ENCODE data around the gene NR3C2.

Gene NR3C2

DNA sequence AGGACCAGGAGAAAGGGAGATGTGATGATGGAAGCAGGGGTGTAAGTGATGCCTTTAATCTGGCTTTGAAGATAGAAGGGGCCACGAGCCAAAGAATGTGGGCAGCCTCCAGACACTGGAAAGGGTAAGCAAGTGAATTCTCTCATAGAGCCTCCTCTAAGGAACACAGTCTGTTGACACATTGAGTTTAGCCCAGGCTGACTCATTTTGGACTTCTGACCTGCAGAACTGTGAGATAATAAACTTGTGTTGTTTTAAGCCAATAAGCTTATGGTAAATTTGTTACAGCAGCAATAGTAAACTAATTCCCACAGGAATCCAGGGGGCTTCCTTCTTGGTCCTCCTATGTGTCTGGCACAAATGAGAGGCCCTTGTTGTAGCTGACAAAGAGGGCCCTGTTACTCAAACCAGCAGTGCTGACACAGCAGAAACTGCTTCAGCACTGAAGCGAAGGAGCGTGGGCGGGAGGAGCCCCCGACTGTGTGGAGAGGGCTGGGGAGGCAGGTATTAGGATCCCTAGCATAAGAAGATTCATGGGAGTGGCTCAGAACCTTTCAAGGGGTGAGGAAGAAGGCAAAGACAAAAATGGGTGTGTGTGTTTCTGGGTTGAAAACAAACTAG lies 268.7 kb downstream of the NR3C2 start:
- ATAC-seq = no peak
- TF ChIP-seq, protein P1, sequence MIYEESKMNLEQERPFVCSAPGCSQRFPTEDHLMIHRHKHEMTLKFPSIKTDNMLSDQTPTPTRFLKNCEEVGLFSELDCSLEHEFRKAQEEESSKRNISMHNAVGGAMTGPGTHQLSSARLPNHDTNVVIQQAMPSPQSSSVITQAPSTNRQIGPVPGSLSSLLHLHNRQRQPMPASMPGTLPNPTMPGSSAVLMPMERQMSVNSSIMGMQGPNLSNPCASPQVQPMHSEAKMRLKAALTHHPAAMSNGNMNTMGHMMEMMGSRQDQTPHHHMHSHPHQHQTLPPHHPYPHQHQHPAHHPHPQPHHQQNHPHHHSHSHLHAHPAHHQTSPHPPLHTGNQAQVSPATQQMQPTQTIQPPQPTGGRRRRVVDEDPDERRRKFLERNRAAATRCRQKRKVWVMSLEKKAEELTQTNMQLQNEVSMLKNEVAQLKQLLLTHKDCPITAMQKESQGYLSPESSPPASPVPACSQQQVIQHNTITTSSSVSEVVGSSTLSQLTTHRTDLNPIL (CRISPR knock-in tag; IDR thresholded peaks at IDR 0.05; ENCODE audit: low read depth) = no peak
- TF ChIP-seq CSDC2 (CRISPR knock-in tag; IDR thresholded peaks at IDR 0.05) = no peak

DNA sequence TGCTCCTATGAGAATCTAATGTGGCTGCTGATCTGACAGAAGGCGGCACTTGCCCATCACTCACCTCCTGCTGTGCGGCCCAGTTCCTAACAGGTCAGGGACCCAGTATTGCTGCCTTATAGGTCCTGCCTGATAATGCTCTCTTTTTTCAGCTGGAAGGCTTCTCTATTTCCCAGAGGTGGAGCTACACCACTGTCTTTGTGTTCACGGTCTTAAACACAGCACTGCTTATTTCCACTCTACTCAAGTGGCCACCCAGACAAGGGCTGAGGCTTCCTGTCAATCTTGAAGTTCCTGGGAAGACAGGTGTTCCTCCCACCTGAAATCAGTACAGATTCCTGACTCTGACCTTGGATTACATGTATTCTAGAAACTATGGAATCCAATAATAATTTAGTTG lies 270.6 kb downstream of the NR3C2 start:
- TF ChIP-seq ZFP3 (CRISPR knock-in tag; IDR thresholded peaks at IDR 0.05) (no peak), RARB (CRISPR knock-in tag; IDR thresholded peaks at IDR 0.05) (no peak), TCF4 (CRISPR knock-in tag; IDR thresholded peaks at IDR 0.05; ENCODE audit: borderline replicate concordance) (no peak), TOX (CRISPR knock-in tag; IDR thresholded peaks at IDR 0.05; ENCODE audit: borderline replicate concordance) (no peak), ZNF565 (CRISPR knock-in tag; conservative IDR thresholded peaks at IDR 0.05; ENCODE audit: low read depth) (no peak), ZC3H10 (CRISPR knock-in tag; IDR thresholded peaks at IDR 0.05) (no peak)
- TF ChIP-seq, protein P2, sequence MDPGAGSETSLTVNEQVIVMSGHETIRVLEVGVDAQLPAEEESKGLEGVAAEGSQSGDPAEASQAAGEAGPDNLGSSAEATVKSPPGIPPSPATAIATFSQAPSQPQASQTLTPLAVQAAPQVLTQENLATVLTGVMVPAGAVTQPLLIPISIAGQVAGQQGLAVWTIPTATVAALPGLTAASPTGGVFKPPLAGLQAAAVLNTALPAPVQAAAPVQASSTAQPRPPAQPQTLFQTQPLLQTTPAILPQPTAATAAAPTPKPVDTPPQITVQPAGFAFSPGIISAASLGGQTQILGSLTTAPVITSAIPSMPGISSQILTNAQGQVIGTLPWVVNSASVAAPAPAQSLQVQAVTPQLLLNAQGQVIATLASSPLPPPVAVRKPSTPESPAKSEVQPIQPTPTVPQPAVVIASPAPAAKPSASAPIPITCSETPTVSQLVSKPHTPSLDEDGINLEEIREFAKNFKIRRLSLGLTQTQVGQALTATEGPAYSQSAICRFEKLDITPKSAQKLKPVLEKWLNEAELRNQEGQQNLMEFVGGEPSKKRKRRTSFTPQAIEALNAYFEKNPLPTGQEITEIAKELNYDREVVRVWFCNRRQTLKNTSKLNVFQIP (CRISPR knock-in tag; IDR thresholded peaks at IDR 0.05; ENCODE audit: borderline replicate concordance, low read depth) = no peak
- TF ChIP-seq, protein P3, sequence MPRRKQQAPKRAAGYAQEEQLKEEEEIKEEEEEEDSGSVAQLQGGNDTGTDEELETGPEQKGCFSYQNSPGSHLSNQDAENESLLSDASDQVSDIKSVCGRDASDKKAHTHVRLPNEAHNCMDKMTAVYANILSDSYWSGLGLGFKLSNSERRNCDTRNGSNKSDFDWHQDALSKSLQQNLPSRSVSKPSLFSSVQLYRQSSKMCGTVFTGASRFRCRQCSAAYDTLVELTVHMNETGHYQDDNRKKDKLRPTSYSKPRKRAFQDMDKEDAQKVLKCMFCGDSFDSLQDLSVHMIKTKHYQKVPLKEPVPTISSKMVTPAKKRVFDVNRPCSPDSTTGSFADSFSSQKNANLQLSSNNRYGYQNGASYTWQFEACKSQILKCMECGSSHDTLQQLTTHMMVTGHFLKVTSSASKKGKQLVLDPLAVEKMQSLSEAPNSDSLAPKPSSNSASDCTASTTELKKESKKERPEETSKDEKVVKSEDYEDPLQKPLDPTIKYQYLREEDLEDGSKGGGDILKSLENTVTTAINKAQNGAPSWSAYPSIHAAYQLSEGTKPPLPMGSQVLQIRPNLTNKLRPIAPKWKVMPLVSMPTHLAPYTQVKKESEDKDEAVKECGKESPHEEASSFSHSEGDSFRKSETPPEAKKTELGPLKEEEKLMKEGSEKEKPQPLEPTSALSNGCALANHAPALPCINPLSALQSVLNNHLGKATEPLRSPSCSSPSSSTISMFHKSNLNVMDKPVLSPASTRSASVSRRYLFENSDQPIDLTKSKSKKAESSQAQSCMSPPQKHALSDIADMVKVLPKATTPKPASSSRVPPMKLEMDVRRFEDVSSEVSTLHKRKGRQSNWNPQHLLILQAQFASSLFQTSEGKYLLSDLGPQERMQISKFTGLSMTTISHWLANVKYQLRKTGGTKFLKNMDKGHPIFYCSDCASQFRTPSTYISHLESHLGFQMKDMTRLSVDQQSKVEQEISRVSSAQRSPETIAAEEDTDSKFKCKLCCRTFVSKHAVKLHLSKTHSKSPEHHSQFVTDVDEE (CRISPR knock-in tag; IDR thresholded peaks at IDR 0.05) = no peak
- TF ChIP-seq, protein P1 (CRISPR knock-in tag; IDR thresholded peaks at IDR 0.05; ENCODE audit: low read depth) = no peak
- no peak for ATAC-seq

DNA sequence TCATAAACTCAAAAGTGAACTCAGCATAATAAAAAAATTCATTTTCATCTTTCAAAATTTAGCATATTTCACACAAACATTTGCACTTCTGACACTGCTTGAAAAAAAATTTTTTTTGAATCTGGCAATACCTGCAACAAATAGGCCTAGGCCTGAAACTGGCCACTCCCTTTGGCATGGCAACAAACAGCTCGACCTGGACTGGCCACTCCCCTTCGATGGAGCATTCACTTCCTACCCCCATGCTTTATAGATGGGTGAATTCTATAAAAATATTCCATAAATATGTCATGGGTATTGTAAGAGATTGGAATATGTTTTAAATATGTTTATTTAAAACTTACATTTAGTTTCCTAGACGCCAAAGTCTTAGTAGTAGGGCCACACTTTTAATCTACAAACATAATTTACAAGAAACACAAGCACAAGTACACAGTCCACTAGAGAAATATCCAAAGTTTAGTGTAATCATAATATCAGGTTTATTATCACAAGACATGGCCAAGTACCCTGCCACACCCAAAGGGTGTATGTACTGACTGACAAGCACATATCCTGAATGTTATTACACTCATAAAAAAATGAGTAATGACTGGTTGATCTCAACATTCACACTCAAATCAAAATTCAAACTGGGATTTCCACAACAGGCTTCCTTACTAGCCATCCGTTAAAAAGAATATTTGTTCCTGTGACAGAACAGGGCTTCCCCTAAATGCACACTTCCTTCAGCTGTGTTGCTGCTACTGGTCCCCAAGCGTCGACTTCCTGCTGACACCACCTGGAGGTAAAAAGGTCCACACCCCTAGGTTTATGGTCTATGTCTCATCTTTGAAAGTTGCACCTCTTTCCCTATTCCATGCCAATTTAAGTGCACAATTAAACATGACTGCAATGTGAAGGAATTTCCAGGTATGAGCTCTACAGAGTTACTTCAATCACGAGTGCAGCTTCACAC lies 271.5 kb downstream of the NR3C2 start:
- ATAC-seq = no peak
- TF ChIP-seq ZC3H10 (CRISPR knock-in tag; IDR thresholded peaks at IDR 0.05) (no peak), SNAI2 (CRISPR knock-in tag; IDR thresholded peaks at IDR 0.05) (no peak), PPARA (CRISPR knock-in tag; IDR thresholded peaks at IDR 0.05; ENCODE audit: borderline replicate concordance) (no peak), ESRRG (CRISPR knock-in tag; IDR thresholded peaks at IDR 0.05) (no peak), OSR1 (CRISPR knock-in tag; IDR thresholded peaks at IDR 0.05) (no peak), CSDC2 (CRISPR knock-in tag; IDR thresholded peaks at IDR 0.05) (no peak)

DNA sequence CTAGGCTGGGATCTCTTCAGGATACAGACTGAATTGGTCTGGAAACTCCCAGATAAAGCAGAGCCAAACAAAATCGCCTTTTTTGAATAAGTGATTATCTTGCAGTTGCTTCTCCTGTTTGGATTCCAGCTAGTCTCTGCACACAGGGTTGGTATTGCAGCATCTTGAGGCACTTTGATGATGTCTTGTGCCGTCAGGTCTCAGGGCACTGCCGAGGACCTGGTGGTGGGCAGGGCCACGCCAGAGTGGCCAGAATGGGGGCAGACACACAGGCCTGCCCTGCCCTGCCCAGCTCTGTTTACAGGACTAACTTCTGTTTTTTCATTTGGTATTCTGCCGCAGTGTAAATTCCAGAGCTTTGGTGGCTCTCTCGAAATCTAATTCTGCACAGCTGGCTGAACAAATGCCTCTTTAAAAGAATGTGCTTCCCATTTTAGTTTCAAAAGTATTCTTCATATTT lies 276.1 kb downstream of the NR3C2 start:
- no peak for ATAC-seq
- no peak for TF ChIP-seq ISL1 (CRISPR knock-in tag; IDR thresholded peaks at IDR 0.05)

DNA sequence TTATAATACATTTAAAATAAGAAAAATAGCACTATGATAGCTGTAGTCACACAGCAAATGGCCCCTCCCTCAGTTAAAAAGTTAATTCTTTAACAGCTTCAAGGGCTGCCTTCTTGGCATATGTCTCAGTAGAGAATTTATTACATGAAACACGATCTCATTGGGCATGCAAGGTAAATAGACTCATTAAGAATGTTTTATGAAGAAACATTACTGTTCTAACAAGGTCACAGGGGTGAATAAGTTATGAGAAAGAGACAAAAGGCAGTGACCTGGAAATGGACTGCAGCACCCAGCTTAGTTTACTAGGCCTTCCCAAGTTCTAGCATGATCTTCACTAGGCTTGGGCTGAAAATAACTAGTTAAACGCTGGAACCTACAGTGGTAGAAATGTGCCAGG lies 277.7 kb downstream of the NR3C2 start:
- no peak for TF ChIP-seq TOX (CRISPR knock-in tag; IDR thresholded peaks at IDR 0.05; ENCODE audit: borderline replicate concordance)
- no peak for TF ChIP-seq ZC3H10 (CRISPR knock-in tag; IDR thresholded peaks at IDR 0.05)
- TF ChIP-seq ZFP30 (CRISPR knock-in tag; IDR thresholded peaks at IDR 0.05) = no peak
- no peak for TF ChIP-seq SNAI2 (CRISPR knock-in tag; IDR thresholded peaks at IDR 0.05)
- TF ChIP-seq, protein P2 (CRISPR knock-in tag; IDR thresholded peaks at IDR 0.05; ENCODE audit: borderline replicate concordance, low read depth) = no peak
- TF ChIP-seq, protein P4, sequence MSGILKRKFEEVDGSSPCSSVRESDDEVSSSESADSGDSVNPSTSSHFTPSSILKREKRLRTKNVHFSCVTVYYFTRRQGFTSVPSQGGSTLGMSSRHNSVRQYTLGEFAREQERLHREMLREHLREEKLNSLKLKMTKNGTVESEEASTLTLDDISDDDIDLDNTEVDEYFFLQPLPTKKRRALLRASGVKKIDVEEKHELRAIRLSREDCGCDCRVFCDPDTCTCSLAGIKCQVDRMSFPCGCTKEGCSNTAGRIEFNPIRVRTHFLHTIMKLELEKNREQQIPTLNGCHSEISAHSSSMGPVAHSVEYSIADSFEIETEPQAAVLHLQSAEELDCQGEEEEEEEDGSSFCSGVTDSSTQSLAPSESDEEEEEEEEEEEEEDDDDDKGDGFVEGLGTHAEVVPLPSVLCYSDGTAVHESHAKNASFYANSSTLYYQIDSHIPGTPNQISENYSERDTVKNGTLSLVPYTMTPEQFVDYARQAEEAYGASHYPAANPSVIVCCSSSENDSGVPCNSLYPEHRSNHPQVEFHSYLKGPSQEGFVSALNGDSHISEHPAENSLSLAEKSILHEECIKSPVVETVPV (CRISPR knock-in tag; IDR thresholded peaks at IDR 0.05) = no peak
- TF ChIP-seq BACH2 (CRISPR knock-in tag; IDR thresholded peaks at IDR 0.05; ENCODE audit: borderline replicate concordance) = no peak
- TF ChIP-seq ARNTL (CRISPR knock-in tag; IDR thresholded peaks at IDR 0.05; ENCODE audit: borderline replicate concordance, low read depth) = no peak
- no peak for TF ChIP-seq TCF4 (CRISPR knock-in tag; IDR thresholded peaks at IDR 0.05; ENCODE audit: borderline replicate concordance)
- no peak for TF ChIP-seq CSDC2 (CRISPR knock-in tag; IDR thresholded peaks at IDR 0.05)
- no peak for TF ChIP-seq ISL1 (CRISPR knock-in tag; IDR thresholded peaks at IDR 0.05)
- no peak for TF ChIP-seq ZNF565 (CRISPR knock-in tag; conservative IDR thresholded peaks at IDR 0.05; ENCODE audit: low read depth)
- no peak for TF ChIP-seq ZNF8 (CRISPR knock-in tag; IDR thresholded peaks at IDR 0.05)
- no peak for TF ChIP-seq ZNF70 (CRISPR knock-in tag; IDR thresholded peaks at IDR 0.05)
- TF ChIP-seq OSR1 (CRISPR knock-in tag; IDR thresholded peaks at IDR 0.05) = no peak
- no peak for TF ChIP-seq ESRRG (CRISPR knock-in tag; IDR thresholded peaks at IDR 0.05)

More for the DNA sequence above, 277.7 kb downstream of the NR3C2 start:
- no peak for ATAC-seq
